SK-N-SH treated with all-trans-retinoic acid at 6 μM for 48 hours (cell line): Measurements from ENCODE around the gene DUS2.

ENCODE experiments used
- ZC3H10 ChIP-seq: fragments of 250-450 bp; sonication (Bioruptor Pico); IDR thresholded peaks from 2 replicates; pipeline ENCODE4 v1.5.1; 2021; ENCODE audit warnings: mild to moderate bottlenecking, moderate library complexity
- ZFP3 ChIP-seq: fragments of 250-450 bp; sonication (Bioruptor Pico); IDR thresholded peaks from 2 replicates; pipeline ENCODE4 v1.5.0; 2020; ENCODE audit warnings: mild to moderate bottlenecking, moderate library complexity
- ZNF565 ChIP-seq: fragments of 450-650 bp; formaldehyde crosslinking; conservative IDR thresholded peaks from 2 replicates; pipeline ENCODE4 v1.5.0; 2020; ENCODE audit warnings: low read depth, mild to moderate bottlenecking, moderate library complexity
- ZNF8 ChIP-seq: fragments of 450-650 bp; formaldehyde crosslinking; IDR thresholded peaks from 2 replicates; pipeline ENCODE4 v1.5.0; 2020; ENCODE audit warnings: mild to moderate bottlenecking, moderate library complexity
- TF ChIP-seq, protein P1 (sequence below): fragments of 250-450 bp; sonication (Bioruptor Pico); IDR thresholded peaks from 2 replicates; pipeline ENCODE4 v1.8.0; 2021; ENCODE audit warnings: low read depth, mild to moderate bottlenecking, moderate library complexity, borderline replicate concordance

GRCh38 chr16:68022728-68023537, at the start of gene DUS2, which contains the start of gene DDX28:
- TF ChIP-seq ZC3H10 (CRISPR knock-in tag) (no peak), ZNF8 (no peak), ZNF565 (no peak), ZFP3 (CRISPR knock-in tag) (no peak; the same call in 1 of the 2 replicates)
- TF ChIP-seq, protein P1, sequence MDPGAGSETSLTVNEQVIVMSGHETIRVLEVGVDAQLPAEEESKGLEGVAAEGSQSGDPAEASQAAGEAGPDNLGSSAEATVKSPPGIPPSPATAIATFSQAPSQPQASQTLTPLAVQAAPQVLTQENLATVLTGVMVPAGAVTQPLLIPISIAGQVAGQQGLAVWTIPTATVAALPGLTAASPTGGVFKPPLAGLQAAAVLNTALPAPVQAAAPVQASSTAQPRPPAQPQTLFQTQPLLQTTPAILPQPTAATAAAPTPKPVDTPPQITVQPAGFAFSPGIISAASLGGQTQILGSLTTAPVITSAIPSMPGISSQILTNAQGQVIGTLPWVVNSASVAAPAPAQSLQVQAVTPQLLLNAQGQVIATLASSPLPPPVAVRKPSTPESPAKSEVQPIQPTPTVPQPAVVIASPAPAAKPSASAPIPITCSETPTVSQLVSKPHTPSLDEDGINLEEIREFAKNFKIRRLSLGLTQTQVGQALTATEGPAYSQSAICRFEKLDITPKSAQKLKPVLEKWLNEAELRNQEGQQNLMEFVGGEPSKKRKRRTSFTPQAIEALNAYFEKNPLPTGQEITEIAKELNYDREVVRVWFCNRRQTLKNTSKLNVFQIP (CRISPR knock-in tag): no peak
